HG03135 (cell line): ENCODE results near the gene RNF213.

Experiments used
- ATAC-seq: cut with Tn5 transposase; IDR thresholded peaks from one replicate; pipeline ENCODE4 v1.9.1; 2021; ENCODE audit warnings: mild to moderate bottlenecking, moderate library complexity; ENCODE audit not compliant: unreplicated experiment

RNF213 gene

GRCh38 chr17:80427366-80428282 lies 167.0 kb downstream of the RNF213 start:
- no peak for ATAC-seq

- no peak for ATAC-seq
These were observed 167.7 kb downstream of the RNF213 start for GRCh38 chr17:80428363-80428762.

- no peak for ATAC-seq
These were observed 168.1 kb downstream of the RNF213 start for GRCh38 chr17:80428796-80429195.

- ATAC-seq, result no peak
These were observed 169.0 kb downstream of the RNF213 start for GRCh38 chr17:80429356-80430275.

GRCh38 chr17:80430446-80431245 lies 170.0 kb downstream of the RNF213 start:
- ATAC-seq, result no peak

GRCh38 chr17:80431246-80432195 lies 170.9 kb downstream of the RNF213 start:
- ATAC-seq, result no peak

- no peak for ATAC-seq
These were observed 171.8 kb downstream of the RNF213 start for GRCh38 chr17:80432350-80432955.

- no peak for ATAC-seq
These were observed 172.4 kb downstream of the RNF213 start for GRCh38 chr17:80432961-80433550.

GRCh38 chr17:80433916-80434666 lies 173.4 kb downstream of the RNF213 start:
- ATAC-seq, result no peak

- no peak for ATAC-seq
These were observed 176.9 kb downstream of the RNF213 start for GRCh38 chr17:80437532-80437931.

- ATAC-seq, result no peak
These were observed 178.2 kb downstream of the RNF213 start for GRCh38 chr17:80438806-80439205.

GRCh38 chr17:80439499-80439898 lies 178.8 kb downstream of the RNF213 start:
- no peak for ATAC-seq

- no peak for ATAC-seq
These were observed 180.5 kb downstream of the RNF213 start for GRCh38 chr17:80441133-80441578.

- no peak for ATAC-seq
These were observed 181.1 kb downstream of the RNF213 start for GRCh38 chr17:80441598-80442322.

- ATAC-seq, result no peak
These were observed 181.6 kb downstream of the RNF213 start for GRCh38 chr17:80442323-80442659.

GRCh38 chr17:80442764-80443163 lies 182.1 kb downstream of the RNF213 start:
- ATAC-seq, result no peak

GRCh38 chr17:80443498-80443897 lies 182.8 kb downstream of the RNF213 start:
- no peak for ATAC-seq
